Middle frontal gyrus (tissue), 1 donor: ENCODE measurements around the gene PLGLB1.
"Not testable (repeated sequence)": the region's sequence is repeated elsewhere in the genome, so short reads cannot be mapped to it uniquely, and the experiment has no call there.

Experiments
- DNase-seq: peaks from one replicate; pipeline ENCODE4 v3.0.0-alpha.2; 2015; ENCODE audit warnings: low spot score; ENCODE audit errors: extremely low spot score

PLGLB1 gene

GRCh38 chr2:87021744-87022143 is at the start of gene PLGLB1:
Gene PLGLB1, minus strand, starts transcription at chr2:87021844. Its CDS starts 61 bp downstream, at chr2:87021783.
- DNase-seq: not testable (repeated sequence)

GRCh38 chr2:87064305-87064704 is 42.7 kb upstream of the PLGLB1 start:
- not testable (repeated sequence) for DNase-seq

DNA sequence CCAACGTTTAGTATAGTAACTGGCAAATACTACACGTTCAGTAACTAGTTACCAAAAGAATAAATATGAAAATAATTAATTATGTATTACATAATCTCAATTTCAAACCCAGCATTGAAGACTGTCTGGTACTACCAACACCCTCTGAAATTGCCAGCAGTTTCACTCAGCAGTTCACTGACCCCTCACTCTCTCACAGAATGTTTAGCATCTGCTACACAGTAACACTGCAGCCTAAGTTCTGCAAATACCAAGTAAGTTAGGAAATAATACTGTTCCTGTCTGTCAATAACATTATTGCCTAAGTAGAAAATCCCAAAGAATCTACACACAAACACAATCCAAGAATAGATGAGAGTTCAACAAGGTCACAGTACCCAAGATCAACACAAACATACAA is 41.8 kb upstream of the PLGLB1 start:
- not testable (repeated sequence) for DNase-seq

DNA sequence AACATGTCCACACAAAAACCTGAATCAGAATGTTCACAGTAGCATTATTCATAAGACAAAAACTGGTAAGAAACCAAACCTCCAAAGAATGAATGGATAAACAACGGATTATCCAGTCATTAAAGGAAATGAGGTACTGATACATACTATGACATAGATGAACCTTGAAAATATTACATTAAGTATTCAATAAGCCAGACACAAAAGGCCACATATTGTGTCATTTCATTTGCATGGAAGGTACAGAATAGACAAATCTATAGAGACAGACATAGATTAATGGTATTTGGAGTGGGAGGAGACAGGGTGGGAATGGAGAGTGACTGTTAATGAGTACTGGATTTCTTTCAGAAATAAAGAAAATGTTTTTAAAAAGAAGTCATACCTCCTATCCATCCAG is 39.9 kb upstream of the PLGLB1 start:
- DNase-seq: not testable (repeated sequence)

GRCh38 chr2:87057606-87058005 is 36.0 kb upstream of the PLGLB1 start:
- DNase-seq: not testable (repeated sequence)

DNA sequence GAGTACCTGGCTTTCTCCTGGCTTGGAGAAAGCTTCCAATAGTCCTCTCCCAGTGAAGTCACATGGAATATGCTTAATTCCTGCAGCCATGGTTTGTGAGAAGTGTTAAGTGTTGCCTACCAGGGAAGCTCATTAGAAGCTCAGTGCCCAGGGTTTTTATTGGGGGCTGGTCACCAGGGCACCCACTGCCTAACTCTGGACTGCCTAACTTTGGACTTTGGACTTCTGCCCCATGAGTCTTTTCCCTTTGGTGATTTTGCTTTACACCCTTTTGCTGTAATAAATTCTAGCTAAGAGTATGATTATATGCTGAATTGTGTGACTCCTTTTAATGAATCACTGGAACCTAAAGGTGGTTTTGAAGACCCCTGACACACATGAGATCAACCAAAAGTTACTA is 35.2 kb upstream of the PLGLB1 start:
- DNase-seq: not testable (repeated sequence)

DNA sequence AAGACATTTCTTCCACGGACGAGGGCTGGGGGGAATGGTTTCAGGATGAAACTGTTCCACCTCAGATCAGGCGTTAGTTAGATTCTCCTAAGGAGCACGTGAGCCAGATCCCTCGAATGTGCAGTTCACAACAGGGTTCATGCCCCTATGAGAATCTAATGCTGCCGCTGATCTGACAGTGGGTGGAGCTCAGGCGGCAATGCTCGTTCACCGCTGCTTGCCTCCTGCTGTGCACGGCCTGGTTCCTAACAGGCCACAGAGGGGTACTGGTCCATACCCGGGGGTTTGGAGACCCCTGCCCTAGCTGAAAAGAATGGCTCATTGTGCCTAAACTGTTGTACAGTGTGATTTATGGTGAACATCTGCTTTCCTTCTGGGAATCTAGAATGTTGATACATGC is 34.8 kb upstream of the PLGLB1 start:
- not testable (repeated sequence) for DNase-seq

- not testable (repeated sequence) for DNase-seq
Measured at GRCh38 chr2:87054375-87054774, 32.7 kb upstream of the PLGLB1 start.

DNA sequence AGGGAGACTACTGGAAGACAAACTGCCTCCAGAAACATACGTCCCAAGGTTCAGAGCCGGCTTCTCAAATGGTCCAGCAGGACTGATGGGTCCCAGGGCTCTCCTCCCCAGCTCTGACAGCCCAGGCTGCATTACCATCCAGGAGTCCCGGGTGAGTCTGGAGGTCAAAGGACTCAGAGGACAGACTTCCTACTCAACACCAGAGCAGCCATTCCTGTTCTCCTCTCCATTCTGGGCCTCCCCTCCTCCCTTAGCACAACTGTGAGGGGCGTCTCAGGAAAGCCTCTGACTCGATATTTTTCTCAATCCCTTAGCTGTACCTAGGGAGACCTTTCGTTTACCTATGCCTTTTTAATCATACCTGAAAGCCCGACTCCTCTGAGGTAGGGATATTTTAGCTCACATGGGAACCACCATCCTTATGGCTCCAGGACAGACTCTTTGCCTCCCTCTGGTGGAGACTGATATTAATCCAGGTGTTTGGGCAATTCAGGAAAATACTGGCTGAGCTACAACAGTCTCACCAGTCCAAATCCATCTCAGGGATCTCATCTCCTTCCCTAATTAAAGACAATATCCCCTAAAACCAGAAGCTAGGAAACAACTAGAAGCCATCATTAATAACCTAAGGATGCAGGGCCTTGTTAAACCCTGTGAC is 19.8 kb upstream of the PLGLB1 start:
- DNase-seq: not testable (repeated sequence)

DNA sequence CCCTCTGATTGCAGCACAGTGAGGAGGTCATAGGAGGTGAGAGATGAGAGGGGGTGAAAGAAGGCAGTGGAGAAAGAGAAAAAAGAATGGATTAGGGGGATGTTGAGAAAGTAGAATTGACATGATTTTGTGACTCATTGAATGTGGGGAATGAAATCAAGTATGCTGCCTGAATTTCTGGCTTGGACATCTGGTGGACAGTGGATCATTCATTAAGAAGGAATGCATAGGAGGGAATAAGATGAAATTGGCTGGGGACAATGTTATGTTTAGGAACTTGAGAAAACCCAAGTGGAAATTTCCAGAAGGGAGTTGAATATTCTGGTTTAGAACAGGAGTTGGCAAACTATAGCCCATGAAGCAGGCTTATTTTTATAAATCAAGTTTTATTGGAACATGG is 7.0 kb upstream of the PLGLB1 start:
- not testable (repeated sequence) for DNase-seq

GRCh38 chr2:87026816-87027215 is 5.2 kb upstream of the PLGLB1 start:
- not testable (repeated sequence) for DNase-seq

- not testable (repeated sequence) for DNase-seq
Measured at GRCh38 chr2:87025927-87026326, 4.3 kb upstream of the PLGLB1 start.

- not testable (repeated sequence) for DNase-seq
Measured at GRCh38 chr2:87023988-87024615, 2.5 kb upstream of the PLGLB1 start.

- DNase-seq: not testable (repeated sequence)
Measured at GRCh38 chr2:87021043-87021442, 601 bp downstream of the PLGLB1 start.

- DNase-seq: not testable (repeated sequence)
Measured at GRCh38 chr2:87019053-87019452, 2.6 kb downstream of the PLGLB1 start.

- DNase-seq: not testable (repeated sequence)
Measured at GRCh38 chr2:87014489-87015169, 7.0 kb downstream of the PLGLB1 start.

DNA sequence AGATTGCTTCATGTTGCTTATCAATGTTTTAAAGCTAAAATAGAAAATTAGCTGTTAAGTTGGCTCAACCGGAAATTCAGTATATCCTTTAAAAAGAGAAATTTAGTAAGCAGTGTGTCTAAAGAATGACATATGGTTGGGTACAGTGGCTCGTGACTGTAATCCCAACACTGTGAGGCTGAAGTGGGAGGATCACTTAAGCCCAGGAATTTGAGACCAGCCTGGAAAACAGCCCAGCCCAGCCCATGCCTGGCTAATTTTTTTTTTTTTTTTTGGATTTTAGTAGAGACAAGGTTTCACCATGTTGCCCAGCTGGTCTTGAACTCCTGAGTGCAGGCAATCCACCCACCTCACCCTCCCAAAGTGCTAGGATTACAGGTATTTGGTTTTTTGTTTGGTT is 17.2 kb downstream of the PLGLB1 start:
- DNase-seq: not testable (repeated sequence)
